A172 (cell line): ENCODE measurements around the gene SAC3D1. TPM values are rescaled to one million over a fixed set of nuclear protein-coding genes. Genes with fewer than 3 reads are reported as not detected.
A peak's percentile ranks its signal among the peaks of the same experiment; 100 is the strongest.
"Not testable (repeated sequence)": the region's sequence is repeated elsewhere in the genome, so short reads cannot be mapped to it uniquely, and the experiment has no call there.

Experiments used
- DNase-seq: peaks from one replicate; pipeline ENCODE4 v3.0.0-alpha.2; 2015; ENCODE audit warnings: low spot score
- total RNA-seq: library from RNA; depleted of rRNA; stranded (reverse); fragments of >200 nt; shearing (Covaris generic); gene quantifications from 2 replicates; pipeline ENCODE4 v1.2.3, GENCODE V29; 2014; rRNA removed

Gene SAC3D1
- 44.0 and 52.3 TPM in 2 replicates for total RNA-seq

DNA sequence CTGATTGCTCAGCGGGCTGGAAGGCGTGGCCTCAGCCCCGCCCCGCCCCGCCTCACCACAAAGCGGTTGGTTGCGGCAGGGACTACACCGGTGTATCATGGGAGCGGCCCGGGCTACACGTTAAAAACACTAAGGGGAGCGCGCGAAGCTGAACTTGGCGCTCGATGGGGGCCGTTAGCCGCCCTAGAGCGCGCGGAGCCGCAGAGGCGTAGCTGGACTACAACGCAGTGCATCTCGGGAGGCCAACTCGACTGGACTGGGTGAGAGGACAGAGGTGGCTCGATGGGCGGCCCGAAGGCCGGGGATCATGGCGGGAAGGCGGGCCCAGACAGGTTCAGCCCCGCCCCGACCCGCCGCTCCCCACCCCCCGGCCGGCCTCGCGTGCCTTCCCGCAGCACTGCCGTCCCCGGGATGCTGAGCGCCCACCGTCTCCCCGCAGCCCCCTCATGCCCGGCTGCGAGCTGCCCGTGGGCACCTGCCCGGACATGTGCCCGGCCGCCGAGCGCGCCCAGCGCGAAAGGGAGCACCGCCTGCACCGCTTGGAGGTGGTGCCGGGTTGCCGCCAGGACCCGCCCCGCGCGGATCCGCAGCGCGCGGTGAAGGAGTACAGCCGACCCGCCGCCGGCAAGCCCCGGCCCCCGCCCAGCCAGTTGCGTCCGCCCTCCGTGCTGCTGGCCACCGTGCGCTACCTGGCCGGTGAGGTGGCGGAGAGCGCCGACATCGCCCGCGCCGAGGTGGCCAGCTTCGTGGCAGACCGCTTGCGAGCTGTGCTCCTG lies at the start of gene SAC3D1:
TSS of gene SAC3D1 (plus strand) at position 364 of the 776 bp plus-strand sequence. CDS start at position 447, 83 bp downstream.
- DNase-seq, result peak; percentile 92

DNA sequence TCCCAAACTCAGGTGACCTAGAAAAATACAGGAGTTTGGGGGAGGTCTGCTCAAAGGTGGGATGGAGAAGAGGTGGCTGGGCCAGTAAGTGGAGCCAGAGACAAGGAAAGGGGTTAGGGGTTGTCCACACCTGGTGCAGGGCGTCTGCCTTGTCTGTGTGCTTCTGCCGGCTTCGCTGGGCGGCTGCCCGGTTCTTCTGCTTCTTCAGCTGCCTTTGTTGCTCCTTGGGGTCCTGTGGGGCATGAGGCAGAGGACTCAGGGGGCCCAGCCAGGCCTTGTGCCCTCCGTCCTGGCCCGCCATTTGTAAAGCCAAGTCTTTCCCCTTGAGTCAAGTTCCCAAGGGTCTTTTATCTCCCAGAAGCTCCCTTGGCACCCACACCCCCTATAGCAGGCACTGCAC lies 46.7 kb upstream of the SAC3D1 start:
- no peak for DNase-seq

DNA sequence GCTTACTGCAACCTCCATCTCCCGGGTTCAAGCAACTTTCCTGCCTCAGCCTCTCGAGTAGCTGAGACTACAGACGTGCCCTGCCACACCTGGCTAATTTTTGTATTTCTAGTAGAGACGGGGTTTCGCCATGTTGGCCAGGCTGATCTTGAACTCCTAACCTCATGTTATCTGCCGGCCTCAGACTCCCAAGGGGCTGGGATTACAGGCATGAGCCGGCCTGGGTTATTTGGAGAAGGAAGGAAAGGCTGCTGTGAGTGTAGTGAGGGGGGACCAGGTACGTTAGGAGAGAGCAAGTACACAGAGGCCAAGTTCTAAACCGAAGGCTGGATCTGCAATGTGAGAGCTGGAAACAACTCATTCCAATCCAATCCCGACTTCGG lies 44.7 kb upstream of the SAC3D1 start:
- no peak for DNase-seq

DNA sequence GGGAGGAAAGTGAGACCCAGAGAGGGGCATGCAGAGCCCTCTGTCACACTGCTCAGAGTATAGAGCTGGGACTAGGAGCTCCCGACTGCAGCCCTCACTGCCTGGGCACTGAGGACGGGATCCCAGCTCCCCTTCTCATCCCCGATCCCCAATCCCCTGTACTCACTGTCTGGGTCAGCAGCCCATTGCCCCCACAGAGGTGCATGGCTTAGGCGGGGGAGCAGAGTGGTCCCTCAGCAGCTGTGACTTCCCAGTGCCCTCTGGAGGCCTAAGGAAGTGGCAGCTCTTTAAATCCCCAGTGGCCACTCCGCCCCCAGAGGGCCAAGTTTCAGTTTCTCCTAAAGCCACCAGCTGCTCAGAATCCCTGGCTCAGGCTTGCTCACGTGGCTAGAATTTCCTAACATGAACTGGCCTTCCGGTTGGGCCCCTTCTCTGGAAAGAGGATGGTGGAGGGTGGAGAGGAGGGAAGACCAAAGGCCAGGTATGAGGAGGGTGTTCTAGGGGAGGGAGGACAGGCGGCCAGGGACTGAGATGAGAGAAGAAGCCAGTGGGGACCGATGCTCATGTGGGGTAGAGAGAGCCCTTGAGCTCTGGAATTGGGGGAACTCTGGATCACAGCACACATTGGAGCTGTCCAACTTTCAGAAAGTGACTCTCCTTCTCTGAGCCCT lies 44.2 kb upstream of the SAC3D1 start, which contains the start of gene BATF2:
TSS of gene BATF2 (minus strand) at position 262 of the 671 bp plus-strand sequence. CDS start at position 205, 57 bp downstream.
- peak; percentile 79 for DNase-seq

DNA sequence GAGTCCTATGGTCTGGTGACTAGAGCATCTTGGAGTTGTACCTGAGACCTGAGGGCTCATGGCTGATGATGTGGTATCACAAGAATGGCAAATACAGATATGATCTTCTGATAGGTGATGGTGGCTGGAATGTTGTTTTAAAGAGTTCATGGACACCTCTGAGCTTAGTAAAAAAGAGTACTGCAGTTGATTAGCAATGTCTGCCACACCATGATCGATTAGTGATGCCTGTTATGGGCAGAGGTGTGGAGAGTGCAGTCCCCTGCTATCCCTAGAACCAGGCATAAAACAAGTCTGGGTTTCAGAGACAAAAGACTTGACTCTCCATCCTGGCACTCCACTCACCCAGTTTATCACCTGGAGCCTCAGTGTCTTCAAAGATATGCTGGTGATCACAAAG lies 42.9 kb upstream of the SAC3D1 start:
- no peak for DNase-seq

DNA sequence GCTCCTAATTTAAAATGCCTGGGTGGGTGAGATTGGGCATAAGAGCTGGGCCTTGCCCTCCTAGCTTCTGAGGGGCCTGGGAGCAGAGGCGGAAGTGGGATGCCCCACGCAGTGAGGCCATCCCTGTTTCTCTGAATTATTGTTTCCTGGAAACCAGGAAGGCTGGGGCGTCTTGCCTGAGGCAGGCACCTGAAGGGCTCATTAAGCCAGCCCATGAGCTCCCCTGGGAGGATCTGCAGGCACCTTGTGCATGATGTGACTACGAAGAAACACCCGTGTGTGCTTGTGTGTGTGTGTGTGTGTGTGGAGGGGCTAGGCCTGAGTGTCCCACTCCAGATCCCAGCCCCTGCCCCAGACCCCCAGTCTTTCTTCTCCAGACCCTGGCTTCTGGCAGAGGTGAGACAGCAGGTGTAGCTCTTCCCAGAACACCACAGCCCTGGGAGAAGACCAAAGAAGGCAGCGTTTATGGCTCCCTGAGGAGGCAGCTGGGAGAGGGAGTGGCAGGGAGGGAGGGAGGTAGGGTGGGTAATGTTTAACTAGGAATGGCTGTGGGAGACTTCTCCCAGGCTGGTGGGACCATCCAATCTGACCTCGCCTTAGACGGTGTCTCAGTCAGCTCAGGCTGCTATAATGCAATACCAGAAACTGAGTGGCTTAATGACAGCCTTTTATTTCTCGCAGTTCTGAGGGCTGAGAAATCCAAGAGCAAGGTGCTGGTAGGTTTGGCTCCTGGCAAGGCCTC lies 42.1 kb upstream of the SAC3D1 start:
- no peak for DNase-seq

DNA sequence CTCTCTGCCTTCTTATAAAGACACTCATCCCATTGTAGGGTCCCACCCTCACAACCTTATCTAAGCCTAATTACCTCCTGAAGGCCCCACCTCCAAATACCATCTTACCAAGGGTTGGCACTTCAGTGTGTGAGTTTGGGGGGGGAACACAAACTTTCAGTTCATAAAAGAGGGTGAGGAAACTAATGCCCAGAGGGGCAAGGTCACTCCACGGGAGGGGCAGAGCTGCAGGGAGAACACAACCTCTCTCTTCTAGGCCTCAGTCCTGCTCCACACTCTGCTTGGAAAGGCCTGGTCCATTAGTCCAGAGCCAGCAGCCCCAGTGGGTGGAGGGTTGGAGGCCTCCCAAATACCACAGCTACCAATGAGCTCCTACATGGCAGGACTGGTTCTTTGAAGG lies 41.5 kb upstream of the SAC3D1 start:
- DNase-seq, result no peak

DNA sequence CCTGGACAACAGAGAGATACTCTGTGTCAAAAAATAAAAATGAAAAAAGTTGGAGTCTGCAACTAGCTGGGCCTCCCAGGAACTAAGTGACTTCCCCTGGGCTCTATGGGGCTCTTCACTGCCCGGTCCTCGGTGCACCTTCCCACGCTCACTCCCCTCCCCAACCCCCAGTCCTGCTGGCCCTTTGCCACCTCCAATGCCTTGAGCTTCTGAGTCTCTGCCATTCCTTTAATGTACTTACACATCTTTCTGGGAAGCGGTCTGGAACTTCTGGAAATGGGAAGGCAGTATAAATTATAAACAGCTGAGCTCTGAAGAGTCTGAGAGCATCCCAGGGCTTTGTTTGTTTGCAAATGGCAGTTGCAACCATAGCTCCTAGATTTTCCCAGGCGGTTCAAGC lies 38.3 kb upstream of the SAC3D1 start:
- DNase-seq, result no peak

DNA sequence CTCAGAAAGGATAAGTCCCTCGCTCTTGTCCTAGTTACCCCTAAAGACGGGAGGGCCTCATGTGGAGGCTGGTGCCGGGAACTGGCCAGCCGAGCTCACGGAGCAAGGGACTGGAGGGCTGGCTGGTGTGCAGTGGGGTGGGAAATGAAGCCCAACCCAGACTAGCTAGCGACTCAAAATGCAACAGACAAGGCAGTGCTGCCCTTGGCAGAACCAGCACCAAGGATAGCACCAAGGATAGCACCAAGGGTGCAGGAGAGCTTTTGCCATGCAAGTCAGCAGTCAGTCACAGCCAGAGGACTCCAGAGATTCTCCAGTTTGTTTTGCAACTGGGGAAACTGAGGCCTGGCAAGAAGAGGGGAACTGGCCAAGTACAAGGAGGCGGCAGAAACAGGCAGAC lies 37.7 kb upstream of the SAC3D1 start:
- DNase-seq, result no peak

DNA sequence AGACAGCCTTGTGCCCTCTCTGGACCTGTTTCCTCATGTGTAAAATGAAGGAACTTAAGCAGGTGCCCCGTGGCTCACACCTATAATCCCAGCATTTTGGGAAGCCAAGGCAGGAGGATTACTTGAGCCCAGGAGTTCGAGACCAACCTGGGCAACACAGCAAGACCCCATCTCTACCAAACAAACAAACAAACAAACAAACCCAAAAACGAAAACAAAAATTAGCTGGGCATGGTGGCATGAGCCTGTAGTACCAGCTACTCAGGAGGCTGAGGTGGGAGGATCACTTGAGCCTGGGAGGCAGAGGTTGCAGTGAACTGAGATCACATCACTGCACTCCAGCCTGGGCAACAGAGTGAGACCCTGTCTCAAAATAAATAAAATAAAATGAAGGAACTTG lies 37.0 kb upstream of the SAC3D1 start:
- DNase-seq, result not testable (repeated sequence)

DNA sequence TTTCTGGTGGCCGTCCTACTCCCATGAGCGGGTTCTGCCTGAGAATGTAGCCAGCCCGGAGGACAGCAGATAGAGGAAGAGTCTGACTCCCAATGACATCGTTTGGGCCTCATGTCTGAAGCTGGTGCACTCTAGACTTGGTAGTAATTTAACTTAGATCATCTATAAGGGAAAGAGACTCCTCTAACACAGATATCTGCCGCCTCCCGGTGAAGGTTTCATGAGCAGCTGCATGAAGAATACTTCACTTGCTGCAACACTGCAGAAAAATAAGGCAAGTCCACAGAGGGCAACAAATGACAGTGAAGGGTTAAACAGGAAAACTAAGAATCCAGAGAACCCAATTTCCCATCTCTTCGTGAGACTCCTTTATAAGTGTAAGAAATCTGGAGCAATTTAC lies 33.0 kb upstream of the SAC3D1 start:
- no peak for DNase-seq

DNA sequence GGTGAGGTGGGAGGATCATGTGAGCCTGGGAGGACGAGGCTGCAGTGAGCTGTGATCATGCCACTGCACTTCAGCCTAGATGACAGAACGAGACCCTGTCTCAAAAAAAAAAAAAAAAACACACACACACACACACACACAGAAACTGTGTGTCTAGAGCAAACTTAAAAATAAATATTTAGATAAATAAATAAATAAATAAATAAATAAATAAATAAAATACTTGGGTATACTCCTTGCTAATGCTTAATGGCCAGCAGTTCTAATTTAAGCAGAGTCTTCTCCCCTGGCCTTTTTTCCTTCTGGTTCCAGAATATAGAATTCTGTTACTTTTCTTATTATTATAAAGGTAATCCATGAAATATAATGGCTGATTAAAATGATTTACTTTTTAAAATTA lies 32.1 kb upstream of the SAC3D1 start:
- no peak for DNase-seq

DNA sequence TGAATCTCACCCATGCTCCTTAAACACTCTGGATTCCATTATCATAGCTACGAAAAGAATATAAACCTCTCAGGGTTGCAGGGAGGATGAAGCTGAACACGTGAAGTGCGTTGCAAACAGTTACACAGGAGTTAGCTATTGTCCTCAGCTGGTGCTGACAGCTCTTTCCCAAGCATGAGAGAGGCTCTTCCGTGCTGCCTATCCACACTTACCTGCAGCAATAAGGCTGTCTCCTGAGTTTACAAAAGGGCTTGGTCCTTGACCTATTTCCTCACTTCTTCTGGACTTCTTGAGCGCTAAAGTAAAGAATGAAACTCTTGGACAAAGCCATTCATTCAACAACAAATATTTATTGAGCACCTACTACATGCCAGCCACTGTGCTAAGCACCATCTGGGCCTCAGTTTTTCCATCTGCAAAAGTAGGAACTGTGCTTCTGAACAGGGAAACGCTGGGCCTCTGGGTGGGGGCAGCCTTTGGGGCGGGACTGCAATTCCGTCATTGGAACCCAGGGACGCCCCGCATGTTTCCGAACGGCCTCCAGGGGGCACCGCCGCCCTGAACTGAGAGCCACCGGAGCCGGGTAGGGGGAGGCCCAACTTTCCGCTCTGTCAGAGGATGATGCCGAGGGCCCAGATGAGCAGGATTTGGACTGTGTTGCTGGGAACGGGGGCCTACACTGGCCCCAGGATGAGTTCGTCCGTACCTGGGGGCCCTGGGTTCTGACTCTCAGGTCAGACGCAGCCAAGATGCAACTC lies 27.7 kb upstream of the SAC3D1 start:
- DNase-seq, result peak; percentile 80

DNA sequence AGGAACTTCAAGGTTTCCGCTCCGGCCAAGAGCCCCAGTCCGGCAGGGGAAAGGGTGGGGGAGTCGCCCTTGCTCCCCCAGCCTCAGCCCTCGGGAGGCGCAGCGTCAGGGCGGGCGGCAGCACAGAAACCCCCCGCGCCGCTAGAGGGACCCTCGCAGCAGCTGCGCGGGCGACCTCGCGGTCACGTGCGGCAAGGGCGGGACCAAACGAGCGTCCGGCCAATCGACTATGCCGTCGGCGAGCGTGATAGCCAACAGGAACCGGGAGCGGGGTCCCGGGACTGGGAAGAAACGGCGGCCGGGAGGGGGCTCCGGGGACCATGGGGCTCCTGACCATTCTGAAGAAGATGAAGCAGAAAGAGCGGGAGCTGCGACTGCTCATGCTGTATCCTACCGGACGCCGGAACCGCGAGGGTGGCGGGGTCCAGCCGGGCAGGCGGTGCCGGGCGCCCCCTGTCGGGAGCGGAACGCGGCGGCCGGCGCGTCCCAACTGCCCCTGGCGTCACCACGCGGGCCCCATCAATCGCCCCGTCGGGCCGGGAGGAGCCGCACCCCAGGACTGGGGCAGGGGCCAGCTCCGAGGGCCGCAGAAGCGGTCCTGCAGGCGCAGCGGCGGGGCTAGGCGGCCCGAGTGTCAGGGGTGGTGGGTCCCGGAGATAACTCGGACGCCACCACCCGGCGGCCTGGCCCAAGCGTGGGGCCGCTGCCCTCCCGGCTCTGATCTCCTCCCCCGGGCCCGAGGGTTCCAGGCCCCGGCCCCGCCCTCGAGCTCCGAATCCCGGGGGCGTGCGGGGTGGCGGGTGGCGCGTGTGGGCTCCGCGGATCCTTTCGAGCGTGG lies 26.9 kb upstream of the SAC3D1 start, which contains the start of gene ARL2:
TSS of gene ARL2 (plus strand) at position 273 of the 838 bp plus-strand sequence. CDS start at position 321, 48 bp downstream.
- DNase-seq, result peak; percentile 77

DNA sequence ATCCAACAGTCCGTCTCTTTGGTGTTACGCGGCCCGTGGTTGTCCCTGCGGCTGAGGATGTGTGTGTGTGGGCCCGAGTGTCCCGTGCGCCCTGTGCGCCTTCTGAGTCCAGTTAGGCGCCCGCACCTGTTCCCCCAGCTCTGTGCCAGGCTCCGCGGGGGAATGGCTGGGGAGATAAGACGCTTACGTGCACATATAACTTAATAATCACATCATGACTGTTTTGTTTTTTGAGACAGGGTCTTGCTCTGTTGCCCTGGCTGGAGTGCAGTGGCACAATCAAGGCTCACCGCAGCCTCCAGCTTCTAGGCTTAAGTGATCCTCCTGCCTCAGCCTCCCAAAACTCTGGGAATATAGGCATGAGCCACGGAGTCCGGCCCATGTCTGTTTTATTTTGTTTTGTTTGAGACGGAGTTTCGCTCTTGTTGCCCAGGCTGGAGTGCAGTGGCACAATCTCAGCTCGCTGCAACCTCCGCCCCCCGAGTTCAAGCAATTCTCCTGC lies 26.2 kb upstream of the SAC3D1 start:
- DNase-seq, result no peak

DNA sequence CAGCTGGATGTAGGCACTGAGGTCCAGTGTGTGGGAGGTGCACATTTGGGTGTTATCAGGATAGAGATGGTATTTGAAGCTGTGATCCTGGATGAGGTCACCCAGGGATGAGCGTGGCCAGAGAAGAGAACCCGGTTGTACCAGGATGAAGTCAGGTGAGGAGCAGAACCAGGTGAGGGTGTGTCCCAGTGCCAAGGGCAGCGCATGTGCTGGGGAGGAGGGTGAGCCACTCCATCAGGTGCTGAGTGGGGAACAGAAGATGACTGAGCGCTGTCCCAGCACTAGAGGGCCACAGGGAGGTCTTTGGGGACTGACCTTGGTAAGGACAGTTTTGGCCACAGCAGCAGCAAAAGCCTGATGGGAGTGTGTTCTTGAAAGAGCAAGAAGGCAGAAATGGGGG lies 24.3 kb upstream of the SAC3D1 start:
- DNase-seq, result no peak

DNA sequence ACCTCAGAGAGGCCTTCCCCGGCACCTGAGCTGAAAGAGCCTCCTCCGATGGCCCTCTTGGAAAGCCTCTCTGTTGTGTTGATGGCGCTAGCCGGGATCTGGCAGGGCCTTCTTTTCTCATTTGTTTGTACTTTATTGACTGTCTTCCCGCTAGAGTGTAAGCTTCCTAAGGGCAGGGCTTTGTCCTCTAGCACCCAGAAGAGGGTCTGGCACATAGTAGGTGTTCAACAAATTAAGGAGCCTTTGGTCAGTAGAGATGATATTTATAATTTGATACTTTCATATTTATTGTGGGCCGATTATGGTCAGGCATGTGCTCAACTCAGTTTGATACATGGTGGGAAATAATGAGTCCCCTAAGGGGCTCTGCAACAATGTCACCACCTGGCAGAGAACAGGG lies 23.1 kb upstream of the SAC3D1 start:
- no peak for DNase-seq

DNA sequence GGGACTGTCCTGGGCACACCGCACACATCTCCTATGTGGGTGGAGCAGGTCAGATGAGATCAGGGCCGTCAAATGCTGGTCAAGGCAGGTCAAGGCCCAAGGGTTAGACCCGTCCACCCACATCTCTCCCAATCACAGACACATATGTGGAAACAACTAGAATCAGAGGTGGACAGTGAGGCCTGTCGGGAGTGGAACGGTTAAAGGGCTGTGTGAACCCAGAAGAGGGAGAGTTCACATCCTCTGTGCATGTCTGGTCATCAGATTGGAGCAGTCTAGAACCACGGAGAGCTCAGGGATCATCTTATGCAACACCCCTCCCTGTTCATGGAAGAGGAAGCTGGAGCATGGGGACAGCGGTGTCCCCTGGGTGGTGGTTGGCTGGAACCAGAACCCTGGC lies 21.2 kb upstream of the SAC3D1 start:
- DNase-seq, result no peak

DNA sequence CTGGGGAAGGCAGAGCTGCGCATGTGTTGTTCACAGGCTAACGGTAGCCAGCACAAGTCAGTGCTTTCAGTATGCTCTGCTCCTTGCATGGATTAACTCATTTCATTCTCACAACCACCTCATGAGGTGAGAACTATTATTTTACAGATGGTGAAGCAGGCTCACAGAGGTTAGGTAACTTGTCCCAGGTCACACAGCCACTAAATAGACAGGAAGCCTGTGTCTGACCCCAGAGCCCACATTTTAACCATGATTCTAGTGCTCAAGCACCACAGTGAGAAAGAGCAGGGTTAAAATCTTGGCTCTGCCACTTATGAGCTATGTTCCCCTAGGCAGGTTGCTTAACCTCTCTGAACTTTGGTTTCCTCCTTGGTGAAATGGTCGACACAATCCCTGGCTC lies 20.0 kb upstream of the SAC3D1 start:
- no peak for DNase-seq

DNA sequence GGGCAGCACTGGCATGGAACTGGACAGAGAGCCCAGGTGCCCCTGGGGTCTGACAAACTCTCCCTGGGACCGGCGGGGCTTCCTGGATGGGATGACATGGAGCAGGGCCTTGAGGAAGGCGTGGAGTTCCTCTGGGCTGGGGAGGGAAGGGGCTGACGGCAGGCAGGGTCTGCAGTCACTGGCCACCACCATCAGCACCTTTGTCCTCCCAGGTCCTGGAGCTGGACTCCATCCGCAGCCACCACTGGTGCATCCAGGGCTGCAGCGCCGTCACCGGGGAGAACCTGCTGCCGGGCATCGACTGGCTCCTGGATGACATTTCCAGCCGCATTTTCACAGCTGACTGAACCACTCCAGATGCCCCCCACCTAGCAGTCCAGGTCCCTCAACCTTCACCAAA lies 19.5 kb upstream of the SAC3D1 start:
- no peak for DNase-seq

DNA sequence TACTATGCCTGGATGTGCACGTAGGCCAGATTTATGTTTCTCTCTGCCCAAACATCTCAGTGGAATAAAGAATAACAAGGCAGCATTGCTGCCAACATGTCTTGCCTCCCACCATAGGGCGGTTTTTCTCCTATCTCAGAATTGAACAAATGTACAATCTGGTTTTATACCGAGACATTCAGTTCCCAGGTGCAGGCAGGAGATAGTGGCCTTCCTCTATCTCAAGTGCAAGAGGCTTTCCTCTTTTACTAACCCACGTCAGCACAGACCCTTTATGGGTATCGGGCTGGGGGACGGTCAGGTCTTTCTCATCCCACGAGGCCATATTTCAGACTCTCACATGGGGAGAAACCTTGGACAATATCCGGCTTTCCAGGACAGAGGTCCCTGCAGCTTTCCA lies 17.5 kb upstream of the SAC3D1 start:
- not testable (repeated sequence) for DNase-seq
